ENCODE results near the gene GPC1.

DNA sequence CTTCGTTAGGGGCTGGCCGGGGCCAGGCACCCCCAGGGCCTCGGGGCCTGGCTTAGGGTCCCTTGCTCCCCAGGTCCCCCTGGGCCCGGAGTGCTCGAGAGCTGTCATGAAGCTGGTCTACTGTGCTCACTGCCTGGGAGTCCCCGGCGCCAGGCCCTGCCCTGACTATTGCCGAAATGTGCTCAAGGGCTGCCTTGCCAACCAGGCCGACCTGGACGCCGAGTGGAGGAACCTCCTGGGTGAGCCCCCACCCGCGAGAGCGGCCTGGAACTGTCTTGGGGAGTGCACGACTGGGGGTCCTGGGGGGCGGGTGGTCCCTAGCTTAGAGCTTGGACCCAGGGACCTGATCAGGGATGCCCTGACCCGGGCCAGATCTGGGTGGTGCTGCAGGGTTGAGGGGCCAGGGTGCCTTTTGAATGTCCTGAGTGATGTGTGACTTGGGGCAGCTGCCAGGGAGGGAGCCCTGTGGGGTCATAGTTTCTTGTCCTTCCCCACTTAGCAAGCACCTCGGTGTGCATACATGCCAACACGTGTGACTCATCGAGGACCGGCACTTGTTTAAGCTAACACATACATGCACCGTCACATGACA is 27.9 kb downstream of the GPC1 start:
- TF ChIP-seq, protein P1, sequence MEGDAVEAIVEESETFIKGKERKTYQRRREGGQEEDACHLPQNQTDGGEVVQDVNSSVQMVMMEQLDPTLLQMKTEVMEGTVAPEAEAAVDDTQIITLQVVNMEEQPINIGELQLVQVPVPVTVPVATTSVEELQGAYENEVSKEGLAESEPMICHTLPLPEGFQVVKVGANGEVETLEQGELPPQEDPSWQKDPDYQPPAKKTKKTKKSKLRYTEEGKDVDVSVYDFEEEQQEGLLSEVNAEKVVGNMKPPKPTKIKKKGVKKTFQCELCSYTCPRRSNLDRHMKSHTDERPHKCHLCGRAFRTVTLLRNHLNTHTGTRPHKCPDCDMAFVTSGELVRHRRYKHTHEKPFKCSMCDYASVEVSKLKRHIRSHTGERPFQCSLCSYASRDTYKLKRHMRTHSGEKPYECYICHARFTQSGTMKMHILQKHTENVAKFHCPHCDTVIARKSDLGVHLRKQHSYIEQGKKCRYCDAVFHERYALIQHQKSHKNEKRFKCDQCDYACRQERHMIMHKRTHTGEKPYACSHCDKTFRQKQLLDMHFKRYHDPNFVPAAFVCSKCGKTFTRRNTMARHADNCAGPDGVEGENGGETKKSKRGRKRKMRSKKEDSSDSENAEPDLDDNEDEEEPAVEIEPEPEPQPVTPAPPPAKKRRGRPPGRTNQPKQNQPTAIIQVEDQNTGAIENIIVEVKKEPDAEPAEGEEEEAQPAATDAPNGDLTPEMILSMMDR (IDR thresholded peaks at IDR 0.05): no peak
- no peak for TF ChIP-seq POLR2A (IDR thresholded peaks at IDR 0.05)

All from Peyer's patch (tissue), 4 donors.